HepG2 (cell line): Measurements from ENCODE around the gene MGAT5.

Experiments
- CTCF ChIP-seq: sonication (generic); formaldehyde crosslinking; IDR thresholded peaks from 2 replicates; pipeline ENCODE4 v1.5.0; 2020; ENCODE audit warnings: mild to moderate bottlenecking, missing genetic modification reagents, moderate library complexity
- TP53 ChIP-seq: sonication (generic); formaldehyde crosslinking; conservative IDR thresholded peaks from 2 replicates; pipeline ENCODE4 v1.4.0; 2020; ENCODE audit warnings: missing genetic modification reagents
- ZFP90 ChIP-seq: sonication (generic); formaldehyde crosslinking; IDR thresholded peaks from 2 replicates; pipeline ENCODE4 v1.8.0; 2022; ENCODE audit warnings: missing genetic modification reagents, mild to moderate bottlenecking, inconsistent platforms, borderline replicate concordance
- ZNF232 ChIP-seq: sonication (generic); formaldehyde crosslinking; IDR thresholded peaks from 2 replicates; pipeline ENCODE4 v1.4.0; 2020; ENCODE audit warnings: missing genetic modification reagents, borderline replicate concordance
- ZNF253 ChIP-seq: sonication (generic); formaldehyde crosslinking; IDR thresholded peaks from 2 replicates; pipeline ENCODE4 v1.8.0; 2022; ENCODE audit warnings: mild to moderate bottlenecking, missing genetic modification reagents, borderline replicate concordance
- ZNF850 ChIP-seq: sonication (generic); formaldehyde crosslinking; conservative IDR thresholded peaks from 2 replicates; pipeline ENCODE4 v1.9.0; 2021; ENCODE audit warnings: mild to moderate bottlenecking, missing genetic modification reagents
- TF ChIP-seq, protein P1 (sequence below): sonication (generic); formaldehyde crosslinking; IDR thresholded peaks from 2 replicates; pipeline ENCODE4 v1.4.0; 2020; ENCODE audit warnings: mild to moderate bottlenecking, missing genetic modification reagents
- TF ChIP-seq, protein P2 (sequence below): sonication (generic); formaldehyde crosslinking; IDR thresholded peaks from 2 replicates; pipeline ENCODE4 v1.5.0; 2020; ENCODE audit warnings: mild to moderate bottlenecking, missing genetic modification reagents

GRCh38 chr2:134379722-134380121, 125.8 kb downstream of the MGAT5 start:
- TF ChIP-seq ZNF253 (CRISPR knock-in tag) (no peak), ZNF850 (no peak), CTCF (CRISPR knock-in tag) (no peak), ZNF232 (CRISPR knock-in tag) (no peak), TP53 (CRISPR knock-in tag) (no peak), ZFP90 (no peak)
- TF ChIP-seq, protein P1, sequence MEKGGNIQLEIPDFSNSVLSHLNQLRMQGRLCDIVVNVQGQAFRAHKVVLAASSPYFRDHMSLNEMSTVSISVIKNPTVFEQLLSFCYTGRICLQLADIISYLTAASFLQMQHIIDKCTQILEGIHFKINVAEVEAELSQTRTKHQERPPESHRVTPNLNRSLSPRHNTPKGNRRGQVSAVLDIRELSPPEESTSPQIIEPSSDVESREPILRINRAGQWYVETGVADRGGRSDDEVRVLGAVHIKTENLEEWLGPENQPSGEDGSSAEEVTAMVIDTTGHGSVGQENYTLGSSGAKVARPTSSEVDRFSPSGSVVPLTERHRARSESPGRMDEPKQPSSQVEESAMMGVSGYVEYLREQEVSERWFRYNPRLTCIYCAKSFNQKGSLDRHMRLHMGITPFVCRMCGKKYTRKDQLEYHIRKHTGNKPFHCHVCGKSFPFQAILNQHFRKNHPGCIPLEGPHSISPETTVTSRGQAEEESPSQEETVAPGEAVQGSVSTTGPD (CRISPR knock-in tag): no peak
- TF ChIP-seq, protein P2, sequence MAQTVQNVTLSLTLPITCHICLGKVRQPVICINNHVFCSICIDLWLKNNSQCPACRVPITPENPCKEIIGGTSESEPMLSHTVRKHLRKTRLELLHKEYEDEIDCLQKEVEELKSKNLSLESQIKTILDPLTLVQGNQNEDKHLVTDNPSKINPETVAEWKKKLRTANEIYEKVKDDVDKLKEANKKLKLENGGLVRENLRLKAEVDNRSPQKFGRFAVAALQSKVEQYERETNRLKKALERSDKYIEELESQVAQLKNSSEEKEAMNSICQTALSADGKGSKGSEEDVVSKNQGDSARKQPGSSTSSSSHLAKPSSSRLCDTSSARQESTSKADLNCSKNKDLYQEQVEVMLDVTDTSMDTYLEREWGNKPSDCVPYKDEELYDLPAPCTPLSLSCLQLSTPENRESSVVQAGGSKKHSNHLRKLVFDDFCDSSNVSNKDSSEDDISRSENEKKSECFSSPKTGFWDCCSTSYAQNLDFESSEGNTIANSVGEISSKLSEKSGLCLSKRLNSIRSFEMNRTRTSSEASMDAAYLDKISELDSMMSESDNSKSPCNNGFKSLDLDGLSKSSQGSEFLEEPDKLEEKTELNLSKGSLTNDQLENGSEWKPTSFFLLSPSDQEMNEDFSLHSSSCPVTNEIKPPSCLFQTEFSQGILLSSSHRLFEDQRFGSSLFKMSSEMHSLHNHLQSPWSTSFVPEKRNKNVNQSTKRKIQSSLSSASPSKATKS (CRISPR knock-in tag): no peak
